Left cardiac atrium (tissue), 4 donors: ENCODE data around the gene EEPD1. TPM values are rescaled to one million over a fixed set of nuclear protein-coding genes. Genes with fewer than 3 reads are reported as not detected.

Experiments
- ATAC-seq, 2 donors: fragments of 200-7000 bp; cut with Tn5 transposase; one replicate each; pipeline ENCODE4 v1.9.1; 2020; ENCODE audit warnings: mild to moderate bottlenecking in 2 of 2, moderate library complexity in 2 of 2
- DNase-seq: peaks from one replicate; pipeline ENCODE4 v3.0.0-alpha.2; 2020
- intact Hi-C, 2 donors: fragments of 100-400 bp; cut with DNase I; formaldehyde crosslinking; loops; one replicate each; pipeline versions ENCODE4 v1.14.1 to v1.15.1; 2022 to 2023
- total RNA-seq, 2 donors: library from RNA; stranded (reverse); fragmentation: NEBNext Ultra II Directional; extraction: Animal tissue kit (Norgen Biotek cat#: 25700); gene quantifications; one replicate each; pipeline ENCODE4 v1.2.1, GENCODE V29; 2021
- donor health status: DM: no; HTN: yes; CAD: no.
- donor health status: DM: no; HTN: yes; CAD: no; lungs with severe emphysema.
- donor health status: DM: yes; HTN: yes; CAD: no.
- donor health status: Dilated cardiomyopathy.

Gene EEPD1
- total RNA-seq, 2 donors from 2014 or later: 5.2 to 10.8 TPM

GRCh38 chr7:36301914-36302771, 149.1 kb downstream of the EEPD1 start:
- no peak for DNase-seq
- intact Hi-C loops: no loop called here
- ATAC-seq: no peak

- DNase-seq (peak; percentile 90), ATAC-seq (peak; percentile 86 to 87)
- intact Hi-C loops: no loop called here
Measured at GRCh38 chr7:36303202-36304098, 150.4 kb downstream of the EEPD1 start.

- intact Hi-C loops: no loop called here
- ATAC-seq (no peak), DNase-seq (no peak)
Measured at GRCh38 chr7:36304099-36304425, 151.0 kb downstream of the EEPD1 start.

GRCh38 chr7:36305226-36305625, 152.2 kb downstream of the EEPD1 start:
- no peak for ATAC-seq
- intact Hi-C loops: no loop called here
- DNase-seq: no peak

GRCh38 chr7:36305648-36306047, 152.6 kb downstream of the EEPD1 start:
- intact Hi-C loops: no loop called here
- ATAC-seq: no peak
- DNase-seq: no peak

- DNase-seq (no peak), ATAC-seq (no peak)
- intact Hi-C loops: no loop called here
Measured at GRCh38 chr7:36306222-36306621, 153.2 kb downstream of the EEPD1 start.

GRCh38 chr7:36306722-36307121, 153.7 kb downstream of the EEPD1 start:
- DNase-seq (no peak), ATAC-seq (no peak)
- intact Hi-C loops: no loop called here

- no peak for ATAC-seq
- DNase-seq: no peak
- intact Hi-C loops: no loop called here
Measured at GRCh38 chr7:36308031-36308430, 155.0 kb downstream of the EEPD1 start.

GRCh38 chr7:36309301-36309700, 156.2 kb downstream of the EEPD1 start:
- ATAC-seq (no peak), DNase-seq (no peak)
- intact Hi-C loops: no loop called here

- DNase-seq (no peak), ATAC-seq (no peak)
- intact Hi-C loops: no loop called here
Measured at GRCh38 chr7:36309716-36310115, 156.7 kb downstream of the EEPD1 start.

- intact Hi-C loops: no loop called here
- no peak for DNase-seq
- ATAC-seq: no peak
Measured at GRCh38 chr7:36310897-36311296, 157.8 kb downstream of the EEPD1 start.

- ATAC-seq (no peak), DNase-seq (no peak)
- intact Hi-C loops: no loop called here
Measured at GRCh38 chr7:36311539-36311938, 158.5 kb downstream of the EEPD1 start.

- intact Hi-C loops: no loop called here
- ATAC-seq (peak in 1 of 2 donors; percentile 45), DNase-seq (no peak)
Measured at GRCh38 chr7:36312064-36312914, 159.2 kb downstream of the EEPD1 start.

GRCh38 chr7:36312915-36313334, 159.9 kb downstream of the EEPD1 start:
- no peak for DNase-seq
- ATAC-seq: no peak
- intact Hi-C loops: no loop called here

GRCh38 chr7:36313607-36314006, 160.6 kb downstream of the EEPD1 start:
- intact Hi-C loops: no loop called here
- ATAC-seq: no peak
- no peak for DNase-seq

- ATAC-seq (no peak), DNase-seq (no peak)
- intact Hi-C loops: no loop called here
Measured at GRCh38 chr7:36314491-36314890, 161.4 kb downstream of the EEPD1 start.

- DNase-seq: no peak
- intact Hi-C loops: loop anchor here in 1 of 2 donors (5.0 kb wide), 1 partner anchor 333 kb away; no protein-coding TSS in a partner anchor
- ATAC-seq: no peak
Measured at GRCh38 chr7:36315309-36315944, 162.4 kb downstream of the EEPD1 start.

GRCh38 chr7:36316319-36316718, 163.3 kb downstream of the EEPD1 start:
- DNase-seq (no peak), ATAC-seq (no peak)
- intact Hi-C loops: loop anchor here in 1 of 2 donors (5.0 kb wide), 1 partner anchor 334 kb away; no protein-coding TSS in a partner anchor

GRCh38 chr7:36317276-36317675, 164.2 kb downstream of the EEPD1 start:
- ATAC-seq: no peak
- no peak for DNase-seq
- intact Hi-C loops: loop anchor here in 1 of 2 donors (5.0 kb wide), 1 partner anchor 335 kb away; no protein-coding TSS in a partner anchor
